GM21528 (cell line): ENCODE results near the gene DHX32.

Experiments used
- ATAC-seq: cut with Tn5 transposase; IDR thresholded peaks from one replicate; pipeline ENCODE4 v1.9.1; 2021; ENCODE audit warnings: mild to moderate bottlenecking, moderate library complexity; ENCODE audit not compliant: unreplicated experiment, low FRiP score

DHX32 gene

GRCh38 chr10:125816548-125816947 lies 64.5 kb downstream of the DHX32 start:
- no peak for ATAC-seq

- ATAC-seq, result no peak
These were observed 65.3 kb downstream of the DHX32 start for GRCh38 chr10:125815764-125816163.

GRCh38 chr10:125812128-125812750 lies 68.9 kb downstream of the DHX32 start:
- no peak for ATAC-seq

- no peak for ATAC-seq
These were observed 69.8 kb downstream of the DHX32 start for GRCh38 chr10:125811251-125811650.

- ATAC-seq, result no peak
These were observed 73.0 kb downstream of the DHX32 start for GRCh38 chr10:125808047-125808446.

GRCh38 chr10:125802739-125803138 lies 78.4 kb downstream of the DHX32 start:
- ATAC-seq, result no peak

GRCh38 chr10:125802131-125802530 lies 79.0 kb downstream of the DHX32 start:
- ATAC-seq, result no peak

GRCh38 chr10:125801574-125801973 lies 79.5 kb downstream of the DHX32 start:
- no peak for ATAC-seq

- no peak for ATAC-seq
These were observed 81.5 kb downstream of the DHX32 start for GRCh38 chr10:125799451-125800182.

- no peak for ATAC-seq
These were observed 83.0 kb downstream of the DHX32 start for GRCh38 chr10:125797994-125798662.

GRCh38 chr10:125797424-125797823 lies 83.7 kb downstream of the DHX32 start:
- ATAC-seq, result no peak

GRCh38 chr10:125795637-125796190 lies 85.4 kb downstream of the DHX32 start:
- ATAC-seq, result no peak

GRCh38 chr10:125795128-125795527 lies 86.0 kb downstream of the DHX32 start:
- ATAC-seq, result no peak

GRCh38 chr10:125792342-125793300 lies 88.5 kb downstream of the DHX32 start:
- no peak for ATAC-seq

- ATAC-seq, result no peak
These were observed 92.7 kb downstream of the DHX32 start for GRCh38 chr10:125788156-125789034.
